Skeletal muscle tissue (tissue), 4 donors: ENCODE results near the gene CNPY3. TPM values are rescaled to one million over a fixed set of nuclear protein-coding genes. Genes with fewer than 3 reads are reported as not detected.

Experiments used
- H3K27ac ChIP-seq: one replicate; pipeline ENCODE4 v1.7.0; 2013; ENCODE audit warnings: mild to moderate bottlenecking, low read depth, low read length, inconsistent platforms
- H3K27me3 ChIP-seq, 3 donors: one replicate each; pipeline ENCODE4 v1.7.0; 2013; ENCODE audit warnings: low read length in 3 of 3; ENCODE audit not compliant: control insufficient read depth in 3 of 3, insufficient read depth in 3 of 3
- H3K36me3 ChIP-seq, 3 donors: one replicate each; pipeline ENCODE4 v1.7.0; 2013; ENCODE audit warnings: low read length in 3 of 3; ENCODE audit not compliant: control insufficient read depth in 3 of 3, insufficient read depth in 3 of 3
- H3K4me1 ChIP-seq, 3 donors: one replicate each; pipeline ENCODE4 v1.7.0; 2013; ENCODE audit warnings: low read length in 3 of 3, mild to moderate bottlenecking in 3 of 3; ENCODE audit not compliant: control insufficient read depth in 3 of 3, insufficient read depth in 3 of 3
- H3K4me3 ChIP-seq, 3 donors: one replicate each; pipeline ENCODE4 v1.7.0; 2013; ENCODE audit warnings: low read length in 3 of 3
- H3K9ac ChIP-seq, 3 donors: one replicate each; pipeline ENCODE4 v1.7.0; 2013; ENCODE audit warnings: low read length in 3 of 3, mild to moderate bottlenecking in 3 of 3, moderate library complexity in 2 of 3, low read depth in 1 of 3
- H3K9me3 ChIP-seq, 3 donors: one replicate each; pipeline ENCODE4 v1.7.0; 2013; ENCODE audit warnings: low read length in 3 of 3; ENCODE audit not compliant: control insufficient read depth in 3 of 3
- total RNA-seq: library from RNA; depleted of rRNA; stranded (reverse); fragments of >200 nt; gene quantifications from one replicate; pipeline ENCODE4 v1.2.3, GENCODE V29; 2014
- donor health status: Osteomylitis.

The CNPY3 gene
- total RNA-seq, 1 donor from 2014 or later: 9.4 TPM

- peak overlapping the region; percentile 76 to 87 (median 81) for H3K4me3 ChIP-seq
- H3K36me3 ChIP-seq: peaks cover 7 to 19% (median 13%) of the 10 kb centered on the region in 3 donors
- H3K4me1 ChIP-seq: peaks cover 35 to 42% (median 40%) of the 10 kb centered on the region in 3 donors
- H3K27me3 ChIP-seq: no peaks in the 10 kb centered on the region
- H3K9me3 ChIP-seq: no peaks in the 10 kb centered on the region
- peak overlapping the region; percentile 73 for H3K27ac ChIP-seq
- H3K9ac ChIP-seq: peak overlapping the region; percentile 83 to 93 (median 89)
Observed at GRCh38 chr6:42984924-42985475, 55.7 kb downstream of the CNPY3 start.

DNA sequence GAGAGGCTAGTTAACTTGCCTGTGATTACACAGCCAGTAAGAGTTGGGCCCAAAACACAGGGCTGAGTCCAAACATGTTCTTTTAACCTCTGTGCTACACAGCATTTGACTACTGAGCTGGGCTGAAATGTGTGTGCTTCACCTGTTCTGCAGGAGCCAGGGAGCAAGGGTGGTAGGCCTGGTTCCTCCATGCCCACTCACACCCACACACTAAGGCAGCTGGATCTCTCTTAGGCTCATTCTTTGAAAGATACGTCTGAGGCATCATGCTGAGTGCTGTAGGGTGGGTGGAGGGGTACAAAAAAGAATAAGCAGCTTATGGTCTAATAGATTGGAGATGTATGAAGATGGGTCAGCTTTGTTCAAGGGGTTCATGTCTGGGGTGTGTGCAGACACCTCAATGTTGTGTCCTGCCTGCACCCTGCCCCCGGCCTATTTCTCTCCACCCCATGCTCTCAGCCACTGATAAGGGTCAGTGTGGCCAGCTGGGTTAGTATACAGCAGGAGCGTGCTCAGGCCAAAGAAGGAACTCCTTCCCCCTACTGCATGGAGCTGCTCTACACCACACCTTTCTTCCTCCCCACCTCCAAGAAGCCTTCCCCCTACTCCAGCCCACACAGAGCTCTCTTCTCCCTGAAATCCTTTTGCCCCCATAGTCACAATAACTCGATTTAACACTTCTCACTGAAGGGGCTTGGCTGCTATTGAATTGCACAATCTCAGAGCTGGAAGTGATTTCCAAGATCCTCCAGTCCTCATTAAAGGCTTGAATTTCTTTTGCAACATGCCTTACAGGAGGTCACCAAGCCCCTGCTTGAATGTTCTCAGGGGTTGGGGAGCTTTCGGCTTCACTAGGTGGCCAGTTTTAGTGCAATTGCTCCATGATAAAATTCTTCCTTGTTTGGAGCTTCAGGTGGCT lies 58.5 kb downstream of the CNPY3 start:
- Histone ChIP-seq H3K4me3 (no peak overlapping the region), H3K27me3 (no peaks in the 10 kb centered on the region), H3K36me3 (peaks cover 11 to 34% (median 27%) of the 10 kb centered on the region in 3 donors), H3K9me3 (no peaks in the 10 kb centered on the region), H3K27ac (no peak overlapping the region), H3K4me1 (peaks cover 35 to 39% (median 39%) of the 10 kb centered on the region in 3 donors), H3K9ac (no peak overlapping the region)

- H3K9ac ChIP-seq: no peak overlapping the region
- H3K4me1 ChIP-seq: peaks cover 34 to 39% (median 35%) of the 10 kb centered on the region in 3 donors
- peaks cover 11 to 37% (median 27%) of the 10 kb centered on the region in 3 donors for H3K36me3 ChIP-seq
- no peaks in the 10 kb centered on the region for H3K9me3 ChIP-seq
- H3K27me3 ChIP-seq: no peaks in the 10 kb centered on the region
- H3K4me3 ChIP-seq: no peak overlapping the region
- H3K27ac ChIP-seq: no peak overlapping the region
Observed at GRCh38 chr6:42988486-42989020, 59.3 kb downstream of the CNPY3 start.

Other genes with a start within 250 kb of the CNPY3 start
- 5.7 TPM for gene PRPH2, start 206.9 kb upstream of the CNPY3 start, total RNA-seq
- gene TBCC, start 183.4 kb upstream of the CNPY3 start, total RNA-seq: 57.9 TPM
- 10.4 TPM for gene BICRAL, start 147.4 kb upstream of the CNPY3 start, total RNA-seq
- gene RPL7L1, start 49.9 kb upstream of the CNPY3 start, total RNA-seq: 71.5 TPM
- gene PTCRA, start 13.4 kb upstream of the CNPY3 start, total RNA-seq: 1.0 TPM
- not detected for gene GNMT, start 31.3 kb downstream of the CNPY3 start, total RNA-seq
- 32.4 TPM for gene PEX6, start 49.7 kb downstream of the CNPY3 start, total RNA-seq
- 31.3 TPM for gene PPP2R5D, start 55.1 kb downstream of the CNPY3 start, total RNA-seq
- 29.7 TPM for gene MEA1, start 84.5 kb downstream of the CNPY3 start, total RNA-seq
- 267 TPM for gene KLHDC3, start 84.8 kb downstream of the CNPY3 start, total RNA-seq
- gene RRP36, start 92.1 kb downstream of the CNPY3 start, total RNA-seq: 40.7 TPM
- gene CUL7, start 124.4 kb downstream of the CNPY3 start, total RNA-seq: 27.1 TPM
- 16.2 TPM for gene MRPL2, start 130.0 kb downstream of the CNPY3 start, total RNA-seq
- 21.4 TPM for gene KLC4, start 130.2 kb downstream of the CNPY3 start, total RNA-seq
- 50.1 TPM for gene PTK7, start 146.8 kb downstream of the CNPY3 start, total RNA-seq
- 21.4 TPM for gene SRF, start 241.8 kb downstream of the CNPY3 start, total RNA-seq